KOPT-K1 (cell line): ENCODE results near the gene MORN1.

Experiments used
- H3K27ac ChIP-seq: fragments of 200-600 bp; sonication (generic); 2 replicates; pipeline ENCODE4 v1.5.1; 2016; ENCODE audit warnings: antibody characterized with exemption, mild to moderate bottlenecking, low read depth, low read length; ENCODE audit not compliant: poor library complexity, severe bottlenecking
- H3K36me3 ChIP-seq: fragments of 200-600 bp; sonication (generic); 2 replicates; pipeline ENCODE4 v1.5.1; 2017; ENCODE audit warnings: antibody characterized with exemption, mild to moderate bottlenecking, low read length, moderate library complexity; ENCODE audit not compliant: insufficient read depth
- H3K9me3 ChIP-seq: fragments of 200-600 bp; sonication (generic); 2 replicates; pipeline ENCODE4 v1.5.1; 2017; ENCODE audit warnings: antibody characterized with exemption, low read length, mild to moderate bottlenecking; ENCODE audit not compliant: insufficient read depth, poor library complexity, severe bottlenecking

Gene MORN1

DNA sequence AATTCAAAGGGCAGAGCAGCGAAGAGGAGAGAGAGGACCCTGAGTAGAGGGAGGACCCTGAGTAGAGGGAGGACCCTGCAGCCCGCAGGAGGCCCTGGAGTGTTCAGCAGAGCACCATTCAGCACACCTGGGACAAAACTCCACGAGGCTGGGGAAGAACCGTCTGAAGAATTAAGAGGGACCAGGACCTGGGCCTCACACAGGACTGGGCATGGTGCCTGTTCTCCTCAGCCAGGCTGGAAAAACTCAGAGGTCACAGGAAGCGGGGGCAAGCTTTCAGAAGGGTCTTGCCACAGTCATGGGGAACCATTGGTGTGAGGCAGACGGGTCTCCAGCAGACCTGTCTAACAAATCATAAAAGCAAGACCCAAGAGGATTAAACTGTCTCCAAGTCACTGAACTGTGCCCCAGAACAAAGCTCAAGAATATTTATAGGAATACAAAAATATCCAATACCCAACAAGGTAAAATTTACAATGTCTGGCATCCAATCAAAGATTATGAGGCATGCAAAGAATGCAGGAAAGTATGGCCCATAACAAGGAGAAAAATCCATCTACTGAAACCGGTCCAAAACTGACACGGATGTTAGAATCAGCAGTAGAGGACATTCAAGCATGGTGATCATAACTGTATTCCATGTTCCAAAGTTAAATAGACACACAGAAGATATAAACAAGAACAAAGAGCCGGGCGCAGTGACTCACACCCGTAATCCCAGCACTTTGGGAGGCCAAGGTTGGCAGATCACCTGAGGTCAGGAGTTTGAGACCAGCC, 30.6 kb downstream of the MORN1 start:
- Histone ChIP-seq H3K36me3 (no peaks in the 10 kb centered on the region), H3K9me3 (peaks cover 4% of the 10 kb centered on the region), H3K27ac (no peak overlapping the region)

DNA sequence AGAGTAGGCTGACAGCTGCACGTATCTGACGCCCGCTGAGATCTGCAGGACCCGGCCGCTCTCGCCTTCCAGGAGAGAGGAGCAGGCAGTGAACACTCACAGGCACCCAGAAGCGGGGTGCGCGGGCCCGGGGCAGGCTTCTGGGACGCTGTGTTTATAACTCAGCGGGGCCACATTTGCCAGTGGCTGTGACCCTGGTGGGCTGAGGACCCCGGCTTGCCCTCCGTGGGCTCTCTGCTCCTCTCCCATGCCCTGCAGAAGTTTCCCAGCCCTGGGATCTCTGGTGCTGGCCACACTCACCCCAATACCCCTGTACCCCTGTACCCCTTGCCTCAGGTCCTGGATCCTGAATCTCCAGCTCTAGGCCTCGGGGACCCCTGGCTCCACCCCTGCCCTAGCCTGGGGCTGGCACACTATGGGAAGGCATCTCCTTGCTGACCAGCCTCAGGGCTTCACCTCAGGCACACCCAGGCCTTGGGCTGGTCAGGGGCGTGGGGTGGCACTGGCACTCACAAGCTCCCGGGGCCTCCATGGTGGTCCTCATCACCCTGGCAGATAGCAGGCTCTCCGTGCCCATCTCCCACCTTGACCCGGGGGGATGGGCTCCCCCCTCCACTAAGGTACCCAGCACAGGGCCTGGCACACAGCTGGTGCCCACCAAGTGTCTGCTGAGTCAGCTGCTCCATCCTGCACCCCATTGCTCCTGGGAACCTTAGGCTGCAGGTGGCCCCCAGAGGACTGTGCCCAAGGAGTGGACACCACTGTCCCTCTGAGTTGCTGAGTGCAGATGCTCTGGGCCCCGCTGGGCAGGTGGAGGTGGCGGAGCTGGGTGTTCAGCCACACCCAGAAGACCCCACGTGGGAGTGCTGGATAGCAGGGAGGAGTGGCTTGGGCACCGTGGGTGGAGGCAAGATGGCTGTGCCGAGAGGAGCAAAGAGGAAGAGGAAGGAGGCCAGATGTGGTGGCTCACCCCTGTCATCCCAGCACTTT, 32.4 kb downstream of the MORN1 start:
- H3K36me3 ChIP-seq, result no peaks in the 10 kb centered on the region

DNA sequence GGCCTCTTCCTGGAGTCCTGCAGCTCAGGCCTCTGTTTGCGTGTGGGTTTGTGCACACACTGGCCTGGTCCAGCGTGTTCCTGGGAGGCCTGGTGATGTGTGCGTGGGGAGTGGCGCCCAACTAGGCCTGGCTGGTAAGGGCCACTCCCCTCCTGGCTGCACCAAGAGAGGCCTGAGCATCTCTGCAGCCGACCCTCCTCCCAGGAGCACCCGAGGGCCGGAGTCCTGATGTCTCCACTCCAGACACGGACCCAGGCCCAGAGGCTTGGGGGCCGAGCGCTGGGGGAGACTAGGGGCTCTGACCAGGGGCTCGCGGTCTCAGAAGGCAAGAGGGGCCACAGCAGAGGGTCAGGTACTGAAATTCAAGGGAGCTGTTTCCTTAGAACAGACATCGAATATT, 33.3 kb downstream of the MORN1 start:
- no peaks in the 10 kb centered on the region for H3K9me3 ChIP-seq
- no peaks in the 10 kb centered on the region for H3K36me3 ChIP-seq
- H3K27ac ChIP-seq, result no peak overlapping the region

More for the DNA sequence above, 32.4 kb downstream of the MORN1 start:
- peaks cover 2% of the 10 kb centered on the region for H3K9me3 ChIP-seq
- no peak overlapping the region for H3K27ac ChIP-seq

DNA sequence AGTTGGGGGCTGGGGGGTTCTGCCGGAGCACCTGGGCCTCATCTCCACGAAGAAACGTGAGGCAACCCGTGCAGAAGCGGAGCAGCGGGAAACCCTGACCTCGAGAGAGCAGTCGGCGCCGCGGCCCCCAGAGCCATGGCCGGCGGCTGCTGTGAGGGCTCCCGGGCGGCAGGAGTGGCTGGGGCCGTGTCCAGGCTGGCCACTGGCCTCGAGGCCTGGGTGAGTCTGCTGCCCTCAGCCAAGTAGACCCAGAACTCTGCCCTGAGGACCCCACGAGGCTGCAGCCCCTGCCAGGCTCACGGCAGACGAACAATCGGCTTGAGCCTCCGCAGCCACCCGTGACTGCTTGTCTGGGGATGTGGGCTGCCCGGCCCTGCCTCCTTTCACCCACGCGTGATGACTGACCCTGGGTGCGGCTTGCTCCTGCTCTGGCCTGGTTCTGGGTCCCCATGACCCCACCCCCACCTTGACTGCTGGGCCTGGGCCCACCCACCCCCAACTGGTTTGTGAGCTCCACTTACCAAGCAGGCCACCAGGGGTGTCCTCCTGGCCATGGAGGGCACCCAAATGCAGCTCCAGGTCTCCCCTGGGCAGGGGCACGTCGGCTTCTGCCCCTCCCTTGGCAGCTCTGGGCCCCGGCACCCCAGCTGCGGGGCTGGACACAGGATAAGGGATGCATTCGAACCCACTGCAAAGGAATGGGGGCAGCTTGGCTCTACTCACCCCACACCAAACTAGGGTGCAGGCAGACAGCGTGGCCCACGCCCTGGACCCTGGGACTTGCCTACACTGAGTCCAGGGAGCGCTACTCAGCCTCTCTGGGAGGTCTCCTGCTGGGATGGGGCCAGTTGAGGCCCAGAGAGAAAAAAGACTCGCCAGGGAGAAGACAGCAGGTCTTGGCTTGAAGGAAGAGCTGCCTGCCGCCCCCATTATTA, 34.2 kb downstream of the MORN1 start:
- Histone ChIP-seq H3K36me3 (no peaks in the 10 kb centered on the region), H3K27ac (no peak overlapping the region), H3K9me3 (no peaks in the 10 kb centered on the region)

DNA sequence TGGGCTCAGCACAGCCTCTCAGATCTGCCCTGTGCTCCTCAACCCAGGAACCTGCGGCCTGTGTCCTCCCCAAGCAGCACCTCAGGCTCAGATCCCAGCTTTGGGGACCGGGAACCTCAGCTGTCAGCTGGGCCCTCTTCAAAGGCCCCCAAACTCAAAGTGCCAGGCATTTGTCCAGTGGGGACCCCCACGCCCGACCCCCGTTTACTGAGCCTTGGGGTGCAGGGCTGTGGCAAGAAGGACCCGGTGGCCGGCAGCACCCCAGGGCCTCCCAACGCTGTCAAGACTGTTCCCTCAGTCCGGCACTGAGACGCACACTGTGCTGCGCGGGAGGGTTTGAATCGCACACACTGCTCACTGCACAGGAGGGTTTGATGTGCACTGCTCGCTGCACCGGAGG, 35.0 kb downstream of the MORN1 start:
- Histone ChIP-seq H3K9me3 (no peaks in the 10 kb centered on the region), H3K27ac (no peak overlapping the region), H3K36me3 (no peaks in the 10 kb centered on the region)

DNA sequence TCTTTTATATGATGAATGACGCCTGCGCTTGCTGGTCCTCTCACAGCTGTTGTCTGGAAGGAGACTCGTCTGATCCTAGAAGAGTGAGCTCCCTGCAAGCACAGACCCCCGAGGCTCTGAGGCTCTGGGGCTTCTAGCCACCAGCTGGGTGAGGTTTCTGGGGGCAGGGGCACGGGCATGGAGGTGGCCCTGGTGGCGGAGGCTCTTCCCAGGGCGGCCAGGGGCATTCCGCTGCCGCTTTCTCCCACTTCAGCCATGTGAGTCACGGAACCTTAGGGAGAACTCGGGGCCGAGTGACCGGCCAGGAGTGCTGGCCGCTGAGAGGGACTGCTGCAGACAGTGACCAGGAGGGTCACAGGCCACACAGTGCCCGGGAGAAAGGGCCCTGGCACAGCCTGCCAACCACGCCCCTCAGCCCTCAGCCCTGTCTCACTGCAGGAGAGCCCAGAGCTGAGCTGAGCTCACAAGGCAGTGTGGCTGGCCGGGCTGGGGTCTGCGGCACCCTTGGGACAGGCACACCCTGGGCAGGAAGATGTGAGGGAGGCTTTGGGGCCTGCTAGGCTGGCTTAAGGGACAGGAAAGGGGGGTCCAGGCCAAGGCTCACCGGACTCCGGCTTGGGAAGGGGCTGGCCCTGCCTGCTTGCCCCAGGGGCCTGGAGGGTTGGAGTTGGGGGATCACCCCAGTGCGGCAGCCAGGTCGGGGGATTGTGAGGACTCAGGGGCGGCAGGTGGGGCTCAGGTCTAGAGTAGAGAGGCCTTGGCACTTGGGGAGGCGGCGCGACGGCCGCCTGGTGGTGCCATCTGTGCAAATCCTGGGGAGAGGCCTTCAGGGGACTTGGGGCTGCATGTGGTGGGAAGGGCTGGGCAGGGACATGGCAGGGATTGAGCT, 35.7 kb downstream of the MORN1 start:
- no peak overlapping the region for H3K27ac ChIP-seq
- H3K36me3 ChIP-seq, result no peaks in the 10 kb centered on the region
- H3K9me3 ChIP-seq, result no peaks in the 10 kb centered on the region

DNA sequence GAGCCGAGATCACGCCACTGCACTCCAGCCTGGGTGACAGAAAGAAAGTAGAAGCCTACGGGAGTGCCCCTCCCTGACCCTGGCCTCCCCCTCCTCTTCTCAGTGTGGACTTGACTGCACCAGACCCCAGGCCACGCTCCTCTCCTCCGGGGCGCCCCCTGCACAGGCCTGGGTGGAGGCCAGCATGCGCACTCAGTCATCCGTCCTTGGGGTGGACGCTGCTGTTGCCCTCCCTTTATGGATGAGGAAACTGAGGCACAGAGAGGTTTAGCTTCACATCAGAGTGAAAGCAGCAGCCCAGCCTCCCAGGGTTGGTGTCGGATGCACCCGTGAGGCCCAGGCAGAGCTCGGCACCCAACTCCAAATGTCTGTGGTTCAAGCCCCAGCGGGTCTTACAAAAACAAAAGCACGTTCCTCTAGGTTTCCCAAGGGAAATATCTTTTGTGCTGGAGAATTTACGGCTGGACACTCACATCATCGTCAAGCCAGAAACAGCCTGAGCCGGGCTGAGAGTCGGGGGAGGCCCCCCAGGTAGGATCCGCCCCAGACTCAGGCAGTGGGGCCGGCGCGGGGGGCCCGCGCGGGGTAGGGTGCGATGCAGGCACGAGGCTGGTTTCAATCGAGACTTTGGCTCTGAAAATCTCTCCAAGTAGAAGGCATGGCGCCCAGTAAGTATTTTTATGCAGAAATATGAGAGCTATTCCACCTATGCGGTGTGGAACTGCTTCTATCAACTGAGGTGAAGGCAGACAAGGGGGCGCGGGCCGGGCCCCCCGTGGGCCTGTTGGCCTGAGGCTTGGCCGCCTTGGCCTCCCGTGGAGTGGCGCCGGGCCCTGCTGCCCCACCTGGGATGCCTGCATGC, 36.6 kb downstream of the MORN1 start:
- Histone ChIP-seq H3K27ac (no peak overlapping the region), H3K9me3 (no peaks in the 10 kb centered on the region), H3K36me3 (no peaks in the 10 kb centered on the region)

DNA sequence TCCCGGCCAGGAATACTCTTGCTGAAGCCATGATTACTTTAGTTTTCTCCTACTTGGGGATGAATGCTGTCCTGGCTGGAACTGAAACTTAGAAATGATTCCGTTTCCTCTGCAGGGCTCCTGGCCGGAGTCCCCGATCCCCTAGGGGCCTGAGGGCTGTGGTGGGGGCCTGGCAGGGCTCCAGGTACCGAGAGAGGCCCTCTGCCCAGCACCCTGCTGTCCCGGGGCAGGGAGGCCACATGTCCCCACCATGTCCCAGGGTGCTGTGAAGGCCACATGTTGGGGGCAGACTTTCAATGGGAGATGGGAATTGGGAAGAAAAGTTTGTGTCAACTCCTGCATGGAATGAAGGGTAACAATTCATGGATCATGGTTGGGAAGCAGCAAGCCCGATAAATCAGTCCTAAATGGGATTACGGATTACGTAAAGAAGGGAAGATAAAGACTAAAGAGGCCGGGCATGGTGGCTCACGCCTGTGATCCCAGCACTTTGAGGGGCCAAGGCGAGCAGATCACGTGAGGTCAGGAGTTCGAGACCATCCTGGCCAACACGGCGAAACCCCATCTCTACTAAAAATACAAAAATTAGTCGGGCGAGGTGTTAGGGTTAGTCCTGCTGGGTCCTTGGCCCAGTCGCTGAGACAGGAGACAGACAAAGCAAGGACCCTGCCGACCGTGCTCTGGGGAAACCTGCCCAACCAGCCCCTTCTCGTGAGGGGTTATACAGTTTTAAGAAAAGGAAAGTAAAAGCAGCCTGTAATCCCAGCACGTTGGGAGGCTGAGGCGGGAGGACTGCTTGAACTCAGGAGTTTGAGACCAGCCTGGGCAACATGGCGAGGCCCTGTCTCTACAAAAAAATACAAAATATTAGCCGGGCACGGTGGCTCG, 37.6 kb downstream of the MORN1 start:
- Histone ChIP-seq H3K9me3 (no peaks in the 10 kb centered on the region), H3K27ac (no peak overlapping the region), H3K36me3 (no peaks in the 10 kb centered on the region)

DNA sequence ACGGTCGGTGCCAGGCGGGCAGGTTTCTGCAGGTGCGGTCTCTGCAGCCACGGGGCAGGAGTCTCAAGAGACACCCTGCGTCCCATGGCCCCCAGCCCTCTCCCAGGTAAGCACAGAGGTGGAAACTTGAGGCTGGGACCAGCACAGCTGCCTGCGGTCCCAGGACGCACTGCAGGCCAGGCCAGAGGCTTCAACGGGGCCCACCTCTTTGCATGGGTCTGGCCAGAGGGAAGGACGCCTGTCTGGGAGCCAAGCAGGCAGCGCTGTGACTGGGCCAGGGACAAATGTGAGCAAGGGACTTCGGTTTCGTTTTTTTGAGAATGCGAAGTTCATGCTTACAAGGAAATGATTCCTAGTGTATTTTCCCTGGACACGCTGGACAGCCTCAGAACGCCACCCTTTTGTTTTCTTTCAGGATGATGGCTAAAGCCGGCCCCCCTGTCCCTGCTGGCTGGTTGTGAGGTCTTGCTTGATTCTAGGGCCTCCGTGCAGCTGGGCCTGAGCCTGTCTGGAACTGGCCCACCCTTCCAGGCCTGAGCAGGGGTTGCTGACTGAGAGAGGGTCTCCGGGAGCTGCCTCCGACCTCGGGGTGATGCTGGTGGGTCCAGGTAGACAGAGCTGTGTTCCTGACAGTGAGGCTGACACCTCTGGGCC, 38.3 kb downstream of the MORN1 start:
- Histone ChIP-seq H3K27ac (no peak overlapping the region), H3K9me3 (no peaks in the 10 kb centered on the region), H3K36me3 (no peaks in the 10 kb centered on the region)

DNA sequence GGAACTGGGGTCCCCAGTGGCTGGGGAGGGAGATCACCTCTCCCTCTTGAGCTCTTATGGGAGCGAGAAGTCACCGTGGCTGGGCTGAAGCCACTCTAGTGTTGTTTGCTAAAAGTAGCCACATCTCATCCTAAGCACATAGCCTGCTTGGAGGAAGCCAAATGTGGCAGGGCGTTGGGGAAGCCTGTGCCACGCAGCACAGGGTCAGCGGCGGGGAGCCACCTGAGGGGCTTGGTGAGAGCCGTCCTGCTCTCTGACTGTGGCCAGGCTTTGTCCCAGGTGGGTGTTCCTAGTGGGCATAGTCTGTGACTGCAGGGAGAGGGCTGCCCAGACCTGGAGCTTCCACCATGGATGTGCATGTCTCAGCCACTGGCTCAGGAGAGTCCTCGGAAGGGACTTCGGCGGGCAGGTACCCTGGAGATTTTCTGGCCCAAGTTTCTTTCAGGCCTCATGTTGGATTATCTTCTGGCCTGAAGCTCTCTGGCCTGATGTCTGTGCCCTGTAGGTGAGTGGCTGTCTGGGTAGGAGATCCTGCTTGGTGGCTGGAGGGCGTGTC, 38.9 kb downstream of the MORN1 start:
- no peak overlapping the region for H3K27ac ChIP-seq
- H3K9me3 ChIP-seq, result no peaks in the 10 kb centered on the region
- H3K36me3 ChIP-seq, result no peaks in the 10 kb centered on the region

DNA sequence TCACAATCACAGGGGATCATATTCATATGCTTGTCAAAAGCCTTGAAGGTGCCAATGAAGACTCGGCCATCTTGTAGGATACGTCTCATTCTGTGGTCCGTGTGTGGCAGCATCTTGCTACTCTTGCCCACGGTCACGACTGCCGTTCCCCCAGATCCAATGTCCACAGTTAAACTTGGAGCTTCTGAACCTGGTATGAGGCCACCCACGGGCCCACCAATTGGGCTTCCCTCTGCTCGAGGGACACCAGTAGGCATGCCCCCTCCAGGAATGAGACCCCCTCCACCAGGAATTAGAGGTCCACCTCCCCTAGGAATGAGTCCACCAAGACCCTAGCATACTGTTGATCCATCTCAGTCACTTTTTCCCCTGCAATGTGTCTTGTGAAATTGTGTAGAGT, 39.6 kb downstream of the MORN1 start:
- Histone ChIP-seq H3K27ac (no peak overlapping the region), H3K36me3 (no peaks in the 10 kb centered on the region), H3K9me3 (no peaks in the 10 kb centered on the region)
